SKM-1 treated with dmso at 0.1 percent for 144 hours (cell line): Measurements from ENCODE around the gene HNRNPK.

ENCODE experiments used
- DNase-seq: peaks from one replicate; lab custom pipeline; 2025; ENCODE audit not compliant: unreplicated experiment; lab: John Stamatoyannopoulos, UW

HNRNPK gene

GRCh38 chr9:83934569-83935275, 45.3 kb downstream of the HNRNPK start:
- DNase-seq = peak; percentile 50

GRCh38 chr9:83933790-83934189, 46.2 kb downstream of the HNRNPK start:
- DNase-seq = no peak

GRCh38 chr9:83932851-83933250, 47.2 kb downstream of the HNRNPK start:
- no peak for DNase-seq

DNA sequence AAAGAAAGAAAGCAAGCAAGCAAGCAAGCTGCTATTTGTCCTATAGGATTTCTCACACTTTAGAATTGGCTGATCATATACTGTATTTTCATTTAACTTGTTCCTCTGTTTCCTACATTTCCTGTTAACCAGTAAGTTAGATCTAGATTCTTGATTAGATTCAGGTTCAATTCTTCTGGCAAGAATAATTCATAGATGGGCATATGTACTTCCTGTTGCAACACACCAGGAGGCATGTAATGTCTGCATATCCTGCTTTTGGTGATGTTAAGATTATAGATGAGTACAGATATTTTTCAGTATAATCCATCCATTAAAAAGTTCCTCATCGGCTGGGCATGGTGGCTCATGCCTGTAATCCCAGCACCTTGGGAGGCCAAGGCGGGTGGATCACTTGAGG, 48.0 kb downstream of the HNRNPK start:
- DNase-seq = no peak

- no peak for DNase-seq
Observed at GRCh38 chr9:83930881-83931280, 49.1 kb downstream of the HNRNPK start.

- no peak for DNase-seq
Observed at GRCh38 chr9:83927591-83927990, 52.4 kb downstream of the HNRNPK start.

- DNase-seq = peak; percentile 73
Observed at GRCh38 chr9:83920927-83921707, 58.9 kb downstream of the HNRNPK start, which contains the start of gene KIF27. TSS of gene KIF27 (minus strand) at chr9:83921432. CDS start at chr9:83915591, 5,841 bp downstream.

DNA sequence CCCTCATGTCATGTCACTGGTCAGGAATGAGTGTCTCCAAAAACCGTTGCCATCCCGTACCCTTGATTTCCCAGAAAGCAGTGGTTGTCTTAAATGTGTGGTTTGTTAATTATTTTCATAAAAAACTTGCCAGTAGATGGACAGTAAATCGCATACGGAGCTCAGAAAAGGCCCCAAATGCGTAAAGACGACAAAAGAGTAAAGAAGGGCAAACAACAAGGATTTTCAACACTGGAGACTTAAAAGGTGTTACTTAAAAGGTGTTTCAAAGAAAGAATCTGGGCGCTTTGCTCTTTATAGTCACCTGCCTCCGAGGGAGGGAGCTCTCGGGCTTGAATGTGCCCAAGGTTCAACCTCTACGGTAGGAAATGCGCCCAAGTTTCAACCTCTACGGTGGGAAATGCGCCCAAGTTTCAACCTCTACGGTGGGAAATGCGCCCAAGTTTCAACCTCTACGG, 59.5 kb downstream of the HNRNPK start:
- DNase-seq = no peak

- DNase-seq = no peak
Observed at GRCh38 chr9:83919111-83919510, 60.9 kb downstream of the HNRNPK start.
